ENCODE measurements around the gene AP3S2. TPM values are rescaled to one million over a fixed set of nuclear protein-coding genes. Genes with fewer than 3 reads are reported as not detected.

The AP3S2 gene
- total and polyA plus RNA-seq, 2 of the 8 experiments (the other 6 are each of a cell fraction or from before 2014, with no cell fraction given) = 19.2 to 45.4 TPM

- TF ChIP-seq ASH2L (IDR thresholded peaks at IDR 0.05; ENCODE audit: low read length) (no peak), CBX5 (IDR thresholded peaks at IDR 0.05; ENCODE audit: low read depth, low read length) (no peak), ZNF274 (IDR thresholded peaks at IDR 0.05; ENCODE audit: borderline replicate concordance, extremely low read depth, low read length) (no peak), SP1 (IDR thresholded peaks at IDR 0.05; ENCODE audit: low read depth, low read length) (no peak), SP2 (IDR thresholded peaks at IDR 0.05; ENCODE audit: low read length) (no peak)
These were observed 23.8 kb upstream of the AP3S2 start (continued) for GRCh38 chr15:89917442-89918101.
